Transverse colon (tissue), 4 donors: ENCODE results near the gene LHFPL6.

Experiments
- EP300 ChIP-seq: sonication (generic); formaldehyde crosslinking; IDR thresholded peaks from one replicate; pipeline ENCODE4 v1.6.1; 2017; ENCODE audit warnings: antibody characterized with exemption, low read depth
- POLR2A ChIP-seq: fragments of 450-650 bp; IDR thresholded peaks from one replicate; pipeline ENCODE4 v1.6.1; 2016; ENCODE audit warnings: antibody characterized with exemption, mild to moderate bottlenecking, moderate library complexity
- POLR2AphosphoS5 ChIP-seq, 3 donors: sonication (generic); formaldehyde crosslinking; IDR thresholded peaks; one replicate each; pipeline ENCODE4 v1.6.1; 2016; ENCODE audit warnings: antibody characterized with exemption in 3 of 3
- TF ChIP-seq, protein P1 (sequence below), 5 experiments: fragments of 200-600 bp in 3 of 5; fragments of 450-650 bp in 2 of 5; sonication (generic) in 3 of 5; IDR thresholded peaks; 1 replicate in 2 of 5; 2 replicates in 3 of 5; pipeline ENCODE4 v1.5.1; 2016 to 2017; ENCODE audit warnings: antibody characterized with exemption in 5 of 5, inconsistent platforms in 3 of 5, mild to moderate bottlenecking in 2 of 5, moderate library complexity in 1 of 5

DNA sequence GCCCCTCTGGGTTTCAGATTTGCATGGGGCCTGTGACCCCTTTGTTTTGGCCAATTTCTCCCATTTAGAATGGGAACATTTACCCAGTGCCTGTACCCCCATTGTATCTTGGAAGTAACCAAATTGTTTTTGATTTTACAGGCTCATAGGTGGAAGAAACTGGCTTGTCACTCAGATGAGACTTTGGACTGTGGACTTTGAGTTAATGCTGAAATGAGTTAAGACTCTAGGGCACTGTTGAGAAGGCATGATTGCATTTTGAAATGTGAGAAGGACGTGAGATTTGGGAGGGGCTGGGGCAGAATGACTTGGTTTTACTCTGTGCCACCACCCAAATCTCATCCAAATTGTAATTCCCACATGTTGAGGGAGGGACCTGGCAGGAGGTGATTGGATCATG is 306.0 kb downstream of the LHFPL6 start:
- TF ChIP-seq, protein P1, sequence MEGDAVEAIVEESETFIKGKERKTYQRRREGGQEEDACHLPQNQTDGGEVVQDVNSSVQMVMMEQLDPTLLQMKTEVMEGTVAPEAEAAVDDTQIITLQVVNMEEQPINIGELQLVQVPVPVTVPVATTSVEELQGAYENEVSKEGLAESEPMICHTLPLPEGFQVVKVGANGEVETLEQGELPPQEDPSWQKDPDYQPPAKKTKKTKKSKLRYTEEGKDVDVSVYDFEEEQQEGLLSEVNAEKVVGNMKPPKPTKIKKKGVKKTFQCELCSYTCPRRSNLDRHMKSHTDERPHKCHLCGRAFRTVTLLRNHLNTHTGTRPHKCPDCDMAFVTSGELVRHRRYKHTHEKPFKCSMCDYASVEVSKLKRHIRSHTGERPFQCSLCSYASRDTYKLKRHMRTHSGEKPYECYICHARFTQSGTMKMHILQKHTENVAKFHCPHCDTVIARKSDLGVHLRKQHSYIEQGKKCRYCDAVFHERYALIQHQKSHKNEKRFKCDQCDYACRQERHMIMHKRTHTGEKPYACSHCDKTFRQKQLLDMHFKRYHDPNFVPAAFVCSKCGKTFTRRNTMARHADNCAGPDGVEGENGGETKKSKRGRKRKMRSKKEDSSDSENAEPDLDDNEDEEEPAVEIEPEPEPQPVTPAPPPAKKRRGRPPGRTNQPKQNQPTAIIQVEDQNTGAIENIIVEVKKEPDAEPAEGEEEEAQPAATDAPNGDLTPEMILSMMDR (IDR thresholded peaks at IDR 0.05): no peak
- TF ChIP-seq EP300: no peak
- no peak for TF ChIP-seq POLR2AphosphoS5 (IDR thresholded peaks at IDR 0.05)
- TF ChIP-seq POLR2A: no peak
